ENCODE measurements around the gene DNAJC10. TPM values are rescaled to one million over a fixed set of nuclear protein-coding genes. Genes with fewer than 3 reads are reported as not detected.

Gene DNAJC10
- total RNA-seq, 2 experiments from 2014 or later, result 55.4 to 57.0 TPM

DNA sequence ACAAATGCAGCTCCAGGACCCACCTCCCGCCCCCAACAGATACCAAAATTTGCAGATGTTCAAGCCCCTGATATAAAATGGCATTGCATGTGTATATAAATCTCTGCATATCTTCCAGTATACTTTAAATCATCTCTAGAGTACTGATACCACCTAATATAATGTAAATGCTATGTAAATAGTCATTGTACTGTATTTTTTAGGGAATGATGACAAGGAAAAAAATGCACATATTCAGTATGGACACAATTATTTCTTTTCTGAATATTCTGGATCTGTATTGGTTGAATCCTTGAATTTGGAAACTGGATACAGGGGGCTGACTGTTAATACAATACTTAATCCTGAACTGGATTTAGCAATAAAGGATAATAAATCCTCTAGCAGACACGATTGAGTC is 82.7 kb downstream of the DNAJC10 start:
- no peaks in the 10 kb centered on the region for H3K36me3 Mint-ChIP-seq
- no peak for DNase-seq
- no peaks in the 10 kb centered on the region for H3K4me1 Mint-ChIP-seq
- H3K4me3 Mint-ChIP-seq, result no peak overlapping the region
- no peaks in the 10 kb centered on the region for H3K9me3 Mint-ChIP-seq
- H3K27ac Mint-ChIP-seq, result no peak overlapping the region
- peaks cover 20% of the 10 kb centered on the region for H3K27me3 Mint-ChIP-seq

DNA sequence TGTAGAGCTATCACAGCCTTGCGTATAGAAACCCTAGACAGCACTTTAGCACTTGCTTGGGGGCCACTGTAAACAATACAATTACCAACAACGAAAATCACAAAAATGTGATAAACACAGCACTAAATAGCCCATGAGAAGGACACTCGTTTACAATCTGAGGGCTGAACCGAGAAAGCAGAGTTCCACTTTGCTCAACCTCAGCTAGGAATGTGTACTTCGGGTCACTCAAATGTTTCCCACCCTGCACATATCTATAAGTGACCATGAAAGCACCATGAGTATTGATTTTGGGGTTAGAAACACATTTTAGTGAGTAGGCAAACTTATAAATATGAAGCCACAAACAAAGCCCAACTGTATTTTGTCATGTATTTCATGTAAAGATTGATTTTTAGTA is 88.1 kb downstream of the DNAJC10 start:
- no peaks in the 10 kb centered on the region for H3K9me3 Mint-ChIP-seq
- peaks cover 10% of the 10 kb centered on the region for H3K27me3 Mint-ChIP-seq
- H3K4me3 Mint-ChIP-seq, result no peak overlapping the region
- no peaks in the 10 kb centered on the region for H3K4me1 Mint-ChIP-seq
- H3K27ac Mint-ChIP-seq, result no peak overlapping the region
- H3K36me3 Mint-ChIP-seq, result no peaks in the 10 kb centered on the region
- no peak for DNase-seq

DNA sequence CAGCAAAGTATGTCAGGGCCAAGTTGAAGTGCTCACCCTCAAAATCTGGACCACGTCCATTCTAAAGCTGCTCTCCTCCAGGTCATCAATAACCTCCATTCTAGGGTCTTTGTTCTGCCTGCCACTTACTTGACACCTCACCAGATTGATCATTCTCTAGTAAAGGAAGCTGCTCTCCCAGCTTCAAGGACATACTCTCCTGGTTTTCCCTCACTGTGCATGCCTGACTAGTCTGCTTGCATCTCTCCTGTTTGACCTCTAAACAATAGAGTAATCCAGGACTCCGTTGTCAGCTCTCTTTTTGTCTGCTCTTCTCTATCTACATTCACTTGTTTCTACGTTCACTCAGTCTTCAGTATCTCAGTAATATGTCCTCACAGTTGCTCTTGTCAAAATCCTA is 91.3 kb downstream of the DNAJC10 start:
- H3K27ac Mint-ChIP-seq, result no peak overlapping the region
- H3K27me3 Mint-ChIP-seq, result peaks cover 10% of the 10 kb centered on the region
- no peaks in the 10 kb centered on the region for H3K4me1 Mint-ChIP-seq
- H3K9me3 Mint-ChIP-seq, result no peaks in the 10 kb centered on the region
- H3K36me3 Mint-ChIP-seq, result no peaks in the 10 kb centered on the region
- DNase-seq, result no peak
- no peak overlapping the region for H3K4me3 Mint-ChIP-seq

DNA sequence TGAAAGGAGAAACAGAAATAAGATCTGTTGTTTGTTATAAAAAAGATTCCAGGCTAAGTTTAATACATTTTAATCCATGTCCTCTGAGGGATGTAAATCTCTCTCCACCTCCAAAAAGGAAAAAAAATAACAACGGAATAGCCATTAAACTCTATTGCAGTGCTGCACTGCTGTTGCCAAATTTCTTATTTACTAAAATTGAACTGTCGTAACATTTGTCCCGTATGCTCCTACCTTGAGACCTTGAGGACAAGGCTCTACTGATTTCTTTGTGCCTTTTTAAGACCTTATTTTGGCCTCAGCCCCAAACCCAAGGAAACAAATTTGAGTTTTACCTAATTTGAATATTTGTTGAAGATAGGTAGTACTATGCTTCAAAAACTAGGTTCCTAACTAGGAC is 94.0 kb downstream of the DNAJC10 start:
- Mint-ChIP-seq H3K27me3 (peaks cover 16% of the 10 kb centered on the region), H3K9me3 (no peaks in the 10 kb centered on the region), H3K4me3 (no peak overlapping the region), H3K36me3 (no peaks in the 10 kb centered on the region), H3K27ac (no peak overlapping the region), H3K4me1 (no peaks in the 10 kb centered on the region)
- DNase-seq, result no peak

DNA sequence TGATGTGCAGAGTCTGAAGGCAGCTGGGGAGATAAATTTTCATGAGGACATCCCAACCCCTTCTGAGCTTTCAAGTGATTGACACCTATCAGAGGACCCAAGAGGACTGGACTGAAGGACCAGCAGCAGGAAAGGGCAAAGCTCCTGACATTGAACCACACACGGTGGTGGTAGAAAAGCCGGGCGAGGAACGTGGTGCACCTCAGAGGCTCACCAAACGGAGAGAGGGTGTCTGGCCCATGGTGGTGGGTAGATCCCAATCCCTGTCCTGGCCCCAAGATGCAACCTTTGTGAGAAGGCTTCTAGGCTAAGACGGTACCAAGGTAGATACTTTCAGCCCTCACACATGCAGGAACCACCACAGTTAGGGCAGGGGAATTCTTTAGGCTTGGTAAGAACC is 98.3 kb downstream of the DNAJC10 start:
- no peak for DNase-seq
- Mint-ChIP-seq H3K4me1 (no peaks in the 10 kb centered on the region), H3K27ac (no peak overlapping the region), H3K9me3 (no peaks in the 10 kb centered on the region), H3K36me3 (no peaks in the 10 kb centered on the region), H3K27me3 (peaks cover 16% of the 10 kb centered on the region), H3K4me3 (no peak overlapping the region)

DNA sequence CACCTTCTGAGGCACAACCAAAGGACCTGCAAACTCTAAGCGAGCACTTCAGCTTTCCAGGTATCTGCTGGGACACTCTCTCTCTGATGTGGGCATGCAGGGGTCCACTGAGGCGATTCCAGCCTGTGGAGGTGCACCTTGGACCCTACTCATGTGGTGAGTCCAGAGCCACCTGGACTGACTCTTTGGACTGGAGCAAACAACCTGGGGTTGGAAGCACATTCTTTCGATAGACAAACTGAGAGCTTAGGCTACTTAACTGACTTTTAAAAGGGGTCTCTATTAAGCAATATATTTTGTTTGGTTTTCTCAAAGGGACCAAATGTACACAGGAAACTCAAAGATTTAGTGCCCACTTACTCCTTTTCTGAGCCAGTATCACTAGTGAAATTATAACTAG is 98.7 kb downstream of the DNAJC10 start:
- no peaks in the 10 kb centered on the region for H3K9me3 Mint-ChIP-seq
- H3K4me1 Mint-ChIP-seq, result no peaks in the 10 kb centered on the region
- H3K27me3 Mint-ChIP-seq, result peaks cover 16% of the 10 kb centered on the region
- no peak overlapping the region for H3K27ac Mint-ChIP-seq
- no peaks in the 10 kb centered on the region for H3K36me3 Mint-ChIP-seq
- DNase-seq, result no peak
- no peak overlapping the region for H3K4me3 Mint-ChIP-seq

DNA sequence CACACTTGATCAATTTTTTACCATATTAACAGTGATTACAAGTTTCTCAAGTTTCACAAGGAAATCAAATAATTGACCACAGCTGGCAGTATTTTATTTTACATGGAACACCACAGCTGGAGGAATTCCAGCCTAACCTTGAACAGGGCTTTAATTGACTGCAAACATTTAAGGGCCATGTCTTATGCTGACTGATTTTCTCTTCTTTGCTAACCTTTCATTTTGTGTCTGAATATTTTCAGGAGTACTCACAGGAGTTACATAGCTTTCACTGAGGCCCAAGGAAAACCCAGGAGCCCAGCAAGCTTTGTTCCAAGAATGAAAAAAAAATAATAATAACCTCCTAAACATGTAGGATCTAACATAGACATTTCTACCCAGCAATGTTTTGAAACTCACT is 100.8 kb downstream of the DNAJC10 start:
- no peak for DNase-seq
- Mint-ChIP-seq H3K4me1 (no peaks in the 10 kb centered on the region), H3K27ac (no peak overlapping the region), H3K27me3 (peaks cover 13% of the 10 kb centered on the region), H3K9me3 (no peaks in the 10 kb centered on the region), H3K4me3 (no peak overlapping the region), H3K36me3 (no peaks in the 10 kb centered on the region)

DNA sequence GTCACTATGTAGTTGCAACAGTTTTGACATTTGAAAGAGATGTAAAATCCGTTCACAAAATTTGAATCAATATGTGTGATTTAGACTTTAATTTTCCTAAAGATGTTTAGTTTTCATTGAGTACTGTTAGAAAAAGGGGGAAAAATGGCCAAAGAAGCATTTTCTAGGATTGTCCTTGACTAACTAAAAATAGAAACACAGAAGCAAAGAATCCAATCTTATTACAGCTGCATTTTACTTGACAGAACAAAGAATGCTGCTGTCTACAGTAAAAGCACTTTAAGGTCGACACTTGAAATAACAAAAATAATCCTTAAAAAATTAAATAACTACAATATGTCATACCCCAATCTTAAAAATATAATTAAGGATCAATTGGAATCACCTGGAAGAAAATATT is 101.5 kb downstream of the DNAJC10 start:
- no peak overlapping the region for H3K4me3 Mint-ChIP-seq
- no peak for DNase-seq
- no peaks in the 10 kb centered on the region for H3K36me3 Mint-ChIP-seq
- H3K9me3 Mint-ChIP-seq, result no peaks in the 10 kb centered on the region
- H3K27me3 Mint-ChIP-seq, result peaks cover 12% of the 10 kb centered on the region
- H3K27ac Mint-ChIP-seq, result no peak overlapping the region
- H3K4me1 Mint-ChIP-seq, result no peaks in the 10 kb centered on the region

DNA sequence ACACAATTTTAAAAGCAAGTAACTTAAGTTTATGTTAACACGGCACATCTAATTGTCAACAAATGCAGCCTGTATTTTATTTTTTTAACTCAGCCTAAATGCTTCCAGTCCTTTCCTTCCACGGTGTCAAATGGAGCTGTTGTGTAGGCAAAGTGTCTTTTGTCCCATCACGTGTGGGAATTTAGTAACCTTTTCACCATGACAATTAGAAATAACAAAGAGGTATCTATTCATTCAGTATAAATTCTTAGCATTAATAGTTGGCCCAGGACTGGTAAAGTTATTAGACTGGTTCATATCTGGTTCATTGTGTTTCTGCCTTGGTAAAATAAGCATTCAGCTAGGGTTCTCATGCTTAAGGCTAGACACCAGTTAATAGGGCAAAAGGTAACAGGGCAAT is 102.4 kb downstream of the DNAJC10 start:
- H3K4me3 Mint-ChIP-seq, result no peak overlapping the region
- peaks cover 12% of the 10 kb centered on the region for H3K27me3 Mint-ChIP-seq
- no peaks in the 10 kb centered on the region for H3K36me3 Mint-ChIP-seq

DNA sequence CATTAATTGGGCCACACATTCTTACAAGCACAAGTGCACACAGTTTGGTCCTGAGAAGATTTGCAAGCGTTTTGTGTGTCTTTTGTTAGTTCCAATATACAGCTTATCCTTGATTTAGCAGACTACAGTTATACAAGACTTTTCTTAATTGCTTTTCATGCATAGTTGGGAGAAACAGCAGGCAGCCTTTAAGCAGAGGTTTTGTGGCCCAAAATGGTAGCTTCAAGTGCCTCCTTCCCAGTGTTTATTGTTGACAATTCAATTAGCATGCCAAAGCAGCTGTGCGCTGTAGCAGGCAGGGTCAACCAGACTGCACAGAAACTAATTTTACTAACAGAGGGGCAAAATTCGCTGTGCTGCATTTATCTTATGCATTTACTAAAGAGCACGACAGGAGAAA is 102.9 kb downstream of the DNAJC10 start:
- H3K4me3 Mint-ChIP-seq, result no peak overlapping the region
- no peak for DNase-seq
- H3K9me3 Mint-ChIP-seq, result no peaks in the 10 kb centered on the region
- H3K4me1 Mint-ChIP-seq, result no peaks in the 10 kb centered on the region
- H3K27ac Mint-ChIP-seq, result no peak overlapping the region
- peaks cover 14% of the 10 kb centered on the region for H3K27me3 Mint-ChIP-seq
- H3K36me3 Mint-ChIP-seq, result no peaks in the 10 kb centered on the region

More for the DNA sequence above, 102.4 kb downstream of the DNAJC10 start:
- no peak for DNase-seq
- no peak overlapping the region for H3K27ac Mint-ChIP-seq
- no peaks in the 10 kb centered on the region for H3K9me3 Mint-ChIP-seq
- H3K4me1 Mint-ChIP-seq, result no peaks in the 10 kb centered on the region

DNA sequence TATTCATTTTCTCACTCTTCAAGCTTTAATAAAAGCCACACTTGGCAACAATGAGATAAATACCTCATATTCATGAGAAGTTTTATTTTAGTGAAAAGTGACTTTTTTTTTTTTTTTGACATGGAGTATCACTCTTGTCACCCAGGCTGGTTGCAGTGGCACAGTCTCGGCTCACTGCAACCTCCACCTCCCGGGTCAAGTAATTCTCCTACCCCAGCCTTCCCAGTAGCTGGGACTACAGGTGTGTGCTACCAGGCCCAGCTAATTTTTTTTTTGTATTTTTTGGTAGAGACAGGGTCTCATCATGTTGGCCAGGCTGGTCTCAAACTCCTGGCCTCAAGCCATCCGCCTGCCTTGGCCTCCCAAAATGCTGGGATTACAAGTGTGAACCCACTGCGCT is 103.4 kb downstream of the DNAJC10 start:
- no peak for DNase-seq
- Mint-ChIP-seq H3K4me1 (no peaks in the 10 kb centered on the region), H3K4me3 (no peak overlapping the region), H3K27ac (no peak overlapping the region), H3K27me3 (peaks cover 11% of the 10 kb centered on the region), H3K9me3 (no peaks in the 10 kb centered on the region), H3K36me3 (no peaks in the 10 kb centered on the region)

DNA sequence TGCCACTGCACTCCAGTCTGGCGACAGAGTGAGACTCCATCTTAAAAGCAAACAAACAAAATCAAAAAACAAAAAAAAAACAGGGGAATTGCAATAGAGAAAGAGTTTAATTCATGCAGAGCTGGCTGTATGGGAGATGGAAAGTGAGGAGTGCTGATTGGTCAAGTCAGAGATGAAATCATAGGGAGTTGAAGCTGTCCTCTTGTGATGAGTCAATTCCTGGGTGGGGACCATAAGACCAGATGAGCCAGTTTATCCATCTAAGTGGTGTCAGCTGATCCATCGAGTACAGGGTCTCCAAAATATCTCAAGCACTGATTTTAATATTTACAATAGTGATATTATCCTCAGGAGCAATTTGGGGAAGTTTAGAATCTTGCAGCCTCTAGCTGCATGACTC is 105.1 kb downstream of the DNAJC10 start:
- H3K27ac Mint-ChIP-seq, result no peak overlapping the region
- H3K4me3 Mint-ChIP-seq, result no peak overlapping the region
- no peaks in the 10 kb centered on the region for H3K4me1 Mint-ChIP-seq
- no peaks in the 10 kb centered on the region for H3K9me3 Mint-ChIP-seq
- no peak for DNase-seq
- H3K27me3 Mint-ChIP-seq, result peaks cover 11% of the 10 kb centered on the region
- no peaks in the 10 kb centered on the region for H3K36me3 Mint-ChIP-seq

DNA sequence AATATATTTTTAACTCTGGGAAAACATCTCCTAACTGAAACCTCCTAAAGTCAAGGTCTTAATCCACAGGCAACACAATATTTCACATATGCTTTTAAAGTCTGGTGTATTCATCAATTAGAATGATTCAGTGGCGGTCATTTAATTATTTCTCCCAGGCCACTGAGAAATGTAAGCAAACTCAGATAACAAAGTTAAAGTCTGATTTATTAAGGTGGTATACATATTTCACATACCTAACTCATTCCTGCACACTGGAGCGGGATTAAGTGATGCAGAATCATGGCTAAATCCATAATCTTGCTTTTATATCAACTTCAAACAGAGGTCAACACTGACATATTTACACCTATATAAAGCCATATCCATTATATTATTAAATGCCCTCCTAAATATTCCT is 106.7 kb downstream of the DNAJC10 start:
- Mint-ChIP-seq H3K4me1 (no peaks in the 10 kb centered on the region), H3K27ac (no peak overlapping the region), H3K27me3 (peaks cover 11% of the 10 kb centered on the region), H3K9me3 (no peaks in the 10 kb centered on the region), H3K36me3 (no peaks in the 10 kb centered on the region), H3K4me3 (no peak overlapping the region)
- no peak for DNase-seq

DNA sequence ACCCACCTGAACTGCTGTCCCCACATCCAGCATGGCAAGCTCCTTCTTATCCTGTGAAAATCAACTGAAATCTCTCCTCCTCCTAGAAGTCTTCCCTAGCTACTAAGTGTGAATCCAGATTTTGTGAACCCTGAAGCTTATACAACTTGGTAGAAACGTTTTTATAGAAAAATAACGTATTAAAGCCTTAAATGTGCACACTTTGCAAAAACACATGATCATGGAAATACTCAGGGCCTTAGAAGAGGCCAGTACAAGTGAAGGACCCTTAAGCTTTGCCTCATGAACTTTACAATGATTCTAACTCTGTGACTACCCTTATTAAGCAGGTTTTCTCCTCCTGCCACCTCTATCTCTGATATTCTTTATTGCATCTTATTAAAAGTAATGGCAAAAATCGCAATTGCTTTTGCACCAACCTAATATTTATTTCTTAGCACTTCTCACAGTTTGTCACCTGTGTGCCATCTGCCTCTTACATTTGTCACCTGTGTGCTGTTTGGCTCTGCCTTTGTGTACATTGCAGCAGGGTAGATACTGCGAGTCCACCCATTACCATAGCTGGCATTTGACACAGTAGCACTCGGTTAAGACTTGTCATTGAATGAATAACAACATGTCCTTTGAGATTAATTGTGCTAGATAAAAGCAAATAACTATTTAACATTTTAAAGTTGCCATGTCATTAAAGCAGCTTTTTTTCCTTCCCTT is 108.2 kb downstream of the DNAJC10 start:
- Mint-ChIP-seq H3K36me3 (no peaks in the 10 kb centered on the region), H3K27me3 (peaks cover 11% of the 10 kb centered on the region), H3K4me1 (no peaks in the 10 kb centered on the region), H3K4me3 (no peak overlapping the region), H3K9me3 (no peaks in the 10 kb centered on the region), H3K27ac (no peak overlapping the region)
- DNase-seq, result no peak

DNA sequence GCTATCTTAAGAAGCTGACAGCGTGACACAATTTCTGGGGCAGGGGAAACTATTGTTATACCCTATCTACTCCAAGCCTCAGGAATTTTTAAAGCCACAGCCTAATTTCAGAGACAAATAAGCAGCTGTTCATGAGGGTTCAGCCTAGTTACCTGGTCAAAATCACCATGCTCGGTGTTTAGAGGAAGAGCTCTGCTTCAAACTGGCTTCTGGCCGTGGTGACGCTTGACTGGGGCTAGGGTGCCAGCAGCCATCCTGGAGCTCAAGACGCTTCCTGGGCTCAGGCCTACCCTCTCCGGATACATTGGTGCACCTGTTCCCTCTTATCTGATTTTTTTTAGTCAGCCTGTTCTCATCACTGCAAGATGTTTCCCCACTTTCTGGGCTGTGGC is 108.7 kb downstream of the DNAJC10 start:
- Mint-ChIP-seq H3K4me3 (no peak overlapping the region), H3K4me1 (no peaks in the 10 kb centered on the region), H3K36me3 (no peaks in the 10 kb centered on the region), H3K27me3 (peaks cover 17% of the 10 kb centered on the region), H3K9me3 (no peaks in the 10 kb centered on the region), H3K27ac (no peak overlapping the region)
- no peak for DNase-seq

DNA sequence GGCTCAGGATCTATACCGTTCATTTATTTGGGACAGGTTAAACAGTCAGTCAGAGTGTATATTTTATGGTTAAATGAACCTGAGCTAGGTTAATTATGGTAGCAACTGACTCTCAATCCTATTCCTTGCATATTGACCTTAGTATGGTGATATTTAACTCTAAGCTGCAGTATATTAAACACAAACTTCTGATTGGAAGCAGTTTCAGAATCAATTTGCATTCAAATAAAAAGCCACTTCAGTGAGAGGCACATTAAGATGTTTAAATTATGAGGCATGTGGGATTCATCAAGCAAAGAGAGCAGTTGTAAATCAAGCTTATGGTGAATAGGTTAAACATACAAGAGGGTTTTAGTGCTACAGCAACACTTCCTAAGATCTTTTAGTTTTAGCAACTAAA is 110.0 kb downstream of the DNAJC10 start:
- H3K4me3 Mint-ChIP-seq, result no peak overlapping the region
- H3K27ac Mint-ChIP-seq, result no peak overlapping the region
- H3K9me3 Mint-ChIP-seq, result no peaks in the 10 kb centered on the region
- no peaks in the 10 kb centered on the region for H3K4me1 Mint-ChIP-seq
- peaks cover 18% of the 10 kb centered on the region for H3K27me3 Mint-ChIP-seq
- no peaks in the 10 kb centered on the region for H3K36me3 Mint-ChIP-seq
- DNase-seq, result no peak
